ENCODE results near the gene IL9R.
"Not testable (repeated sequence)": the region's sequence is repeated elsewhere in the genome, so short reads cannot be mapped to it uniquely, and the experiment has no call there.

The IL9R gene

DNA sequence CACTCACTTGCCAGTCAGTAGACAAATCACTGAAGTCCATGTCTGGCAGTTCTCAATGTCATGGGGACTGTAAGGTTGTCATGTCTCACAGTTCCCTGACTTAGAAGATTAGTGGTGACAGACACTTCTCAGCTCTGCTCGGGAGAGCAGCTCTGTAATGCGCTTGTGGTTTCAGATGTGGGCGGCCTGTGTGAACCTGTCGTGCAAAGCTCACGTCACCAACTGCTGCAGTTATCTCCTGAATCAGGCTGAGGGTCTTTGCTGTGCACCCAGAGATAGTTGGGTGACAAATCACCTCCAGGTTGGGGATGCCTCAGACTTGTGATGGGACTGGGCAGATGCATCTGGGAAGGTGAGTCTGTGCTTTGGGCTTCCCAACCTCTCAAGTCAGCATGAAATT is at the start of gene IL9R:
IL9R (plus strand) TSS at position 261 of the 400 bp plus-strand sequence; CDS start at position 325, 64 bp downstream.
- DNase-seq = no peak

DNA sequence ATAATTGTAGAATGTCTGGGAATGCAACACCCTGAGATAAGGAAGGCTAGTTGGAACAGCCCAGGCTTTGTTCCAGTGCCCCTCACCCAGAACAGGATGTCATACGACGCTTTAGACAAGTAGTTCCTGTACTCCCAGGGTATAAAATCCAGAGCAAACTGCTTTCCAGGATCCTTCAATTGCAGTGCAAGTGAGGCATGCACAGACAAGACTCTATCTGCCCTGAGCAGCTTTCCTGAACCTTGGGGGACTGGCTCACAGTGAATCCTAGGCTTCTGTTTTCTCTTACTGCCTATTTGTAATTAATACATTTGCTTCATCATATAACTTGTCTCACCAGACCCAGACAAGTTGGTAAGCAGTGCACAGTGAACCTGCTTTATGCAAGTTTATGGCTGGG is 48.4 kb upstream of the IL9R start:
- no peak for DNase-seq

GRCh38 chrX:155951237-155951789 is 46.2 kb upstream of the IL9R start:
- DNase-seq = no peak

GRCh38 chrX:155953055-155953454 is 44.4 kb upstream of the IL9R start:
- DNase-seq = no peak

DNA sequence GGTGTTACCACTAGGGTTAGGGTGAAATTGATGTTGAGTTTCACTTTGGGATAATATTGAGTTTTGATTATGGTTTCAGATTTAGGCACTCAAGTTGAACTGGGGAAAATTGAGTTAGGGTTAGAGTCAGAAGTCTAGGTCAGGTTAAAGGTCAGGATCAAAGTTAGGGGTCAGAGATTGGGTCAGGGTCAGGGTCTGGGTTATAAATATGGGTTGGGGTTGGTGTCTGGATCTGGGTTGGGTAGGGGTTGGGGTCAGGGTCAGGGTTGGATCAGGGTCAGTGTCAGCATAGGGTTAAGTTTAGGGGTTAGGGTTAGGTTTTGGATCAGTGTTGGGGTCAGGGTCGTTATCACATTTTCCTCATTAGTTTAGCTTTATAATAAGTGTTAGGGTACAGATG is 42.7 kb upstream of the IL9R start:
- no peak for DNase-seq

DNA sequence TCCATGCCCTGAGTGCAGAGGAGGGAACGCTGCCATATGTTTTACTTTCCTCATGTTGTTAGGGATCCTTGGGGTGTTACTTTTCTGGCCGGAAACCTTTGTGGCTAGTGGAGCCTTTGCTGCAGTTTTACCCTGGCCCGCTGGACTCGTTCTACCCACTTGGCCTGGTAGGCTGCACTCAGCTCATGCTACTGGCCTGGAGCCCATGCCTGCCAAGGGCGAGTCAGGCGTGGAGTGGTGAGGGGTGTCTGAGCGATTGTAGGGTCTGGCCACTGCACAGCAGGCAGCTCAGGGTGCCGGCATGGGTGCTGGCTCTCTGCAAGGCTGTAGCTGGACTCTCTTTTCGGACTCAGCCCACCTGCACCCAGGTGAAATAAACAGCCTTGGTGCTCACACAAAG is 41.4 kb upstream of the IL9R start:
- DNase-seq = no peak

DNA sequence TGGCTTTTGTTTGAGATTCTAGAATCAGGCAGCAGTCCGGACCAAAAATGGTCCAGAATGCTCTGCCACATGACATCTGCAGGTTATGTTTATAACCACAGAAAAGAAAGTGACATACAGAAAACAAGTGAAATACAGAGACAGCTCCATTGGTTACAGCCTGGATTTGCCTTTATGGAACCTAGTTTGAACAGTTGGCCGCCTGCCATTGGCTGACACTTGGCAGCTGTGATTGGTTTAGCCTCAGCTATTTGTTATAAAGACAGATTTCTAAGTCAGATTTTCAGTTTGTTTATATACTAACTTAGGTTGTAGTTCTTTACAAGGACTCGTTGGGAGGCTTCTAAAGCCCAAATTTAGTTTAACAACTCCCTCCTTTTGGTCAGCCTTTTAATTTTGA is 40.8 kb upstream of the IL9R start:
- DNase-seq = no peak

GRCh38 chrX:155957843-155958242 is 39.7 kb upstream of the IL9R start:
- no peak for DNase-seq

GRCh38 chrX:155959018-155959587 is 38.4 kb upstream of the IL9R start:
- no peak for DNase-seq

- no peak for DNase-seq
Observed at GRCh38 chrX:155962906-155963305, 34.6 kb upstream of the IL9R start.

DNA sequence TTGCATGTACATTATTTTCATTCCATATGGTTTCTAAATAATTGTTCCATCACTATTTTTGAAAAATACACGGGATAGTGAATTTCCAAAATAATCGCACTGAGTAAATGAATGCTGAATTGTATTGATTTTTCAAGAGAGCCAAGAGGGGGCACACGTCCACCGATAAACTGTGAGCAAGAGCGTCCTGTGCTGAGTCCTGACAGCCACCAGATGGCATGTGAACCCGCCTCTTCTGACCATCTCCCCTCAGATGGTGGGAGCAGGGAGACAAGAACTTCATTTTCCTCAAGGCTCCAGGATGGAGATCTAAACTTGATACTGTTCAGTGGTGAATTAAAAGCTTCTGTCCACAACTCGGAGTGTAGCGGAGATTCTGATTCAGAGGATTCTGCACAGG is 30.6 kb upstream of the IL9R start:
- no peak for DNase-seq

- no peak for DNase-seq
Observed at GRCh38 chrX:155967653-155968325, 29.7 kb upstream of the IL9R start.

- no peak for DNase-seq
Observed at GRCh38 chrX:155968326-155968661, 29.2 kb upstream of the IL9R start.

GRCh38 chrX:155968791-155969190 is 28.7 kb upstream of the IL9R start:
- DNase-seq = no peak

DNA sequence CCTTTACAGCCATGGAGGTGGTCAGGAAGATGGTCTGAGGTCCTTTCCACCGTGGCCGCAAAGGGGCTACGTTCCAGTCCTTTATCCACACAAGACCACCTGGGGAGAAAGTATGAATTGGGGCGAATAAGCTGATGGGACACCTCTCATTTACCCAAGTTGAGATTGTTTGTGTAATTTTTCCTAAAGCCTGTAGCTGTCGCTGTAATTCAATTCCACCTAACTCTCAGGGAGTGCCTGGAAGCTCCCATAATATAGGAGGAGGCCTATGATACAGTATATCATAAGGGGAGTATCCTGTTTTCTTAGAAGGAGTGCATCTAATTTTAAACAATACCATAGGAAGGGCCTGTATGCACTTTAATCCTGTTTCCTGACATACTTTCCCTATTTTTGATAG is 25.8 kb upstream of the IL9R start:
- not testable (repeated sequence) for DNase-seq

GRCh38 chrX:155972241-155972640 is 25.3 kb upstream of the IL9R start:
- not testable (repeated sequence) for DNase-seq

DNA sequence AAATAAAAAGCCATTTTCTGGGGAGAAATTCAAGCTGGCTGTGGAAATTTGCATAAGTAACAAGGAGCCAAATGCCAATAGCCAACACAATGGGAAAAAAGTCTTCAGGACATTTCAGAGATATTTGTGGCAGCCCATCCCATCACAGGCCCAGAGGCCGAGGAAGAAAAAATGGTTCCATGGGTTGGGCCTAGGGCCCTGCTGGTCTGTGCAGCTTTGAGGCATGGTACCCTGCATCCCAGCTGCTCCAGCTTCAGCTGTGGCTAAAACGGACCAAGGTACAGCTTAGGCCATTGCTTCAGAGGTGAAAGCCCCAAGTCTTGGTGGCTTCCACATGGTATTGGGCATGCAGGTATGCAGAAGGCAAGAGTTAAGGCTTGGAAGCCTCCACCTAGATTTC is 14.2 kb upstream of the IL9R start:
- no peak for DNase-seq

DNA sequence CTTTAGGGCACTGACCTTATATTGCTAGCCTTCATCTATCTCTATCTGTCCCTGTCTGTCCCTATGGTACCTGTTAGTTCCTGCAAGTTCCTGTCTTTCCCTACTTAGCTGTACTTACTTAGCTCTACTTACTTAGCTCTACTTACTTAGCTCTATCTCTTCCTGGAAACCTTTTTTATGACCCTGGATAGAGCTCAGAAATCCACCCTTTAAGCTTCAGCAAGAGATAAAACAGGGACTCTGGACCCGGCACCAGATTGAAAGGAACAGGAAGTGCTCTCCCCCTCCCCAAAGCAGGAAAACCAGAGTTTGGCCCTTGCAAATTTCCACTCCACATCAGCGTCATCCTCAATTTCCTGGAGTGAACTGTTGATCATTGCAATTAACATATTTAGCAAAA is 12.3 kb upstream of the IL9R start:
- no peak for DNase-seq

- DNase-seq = not testable (repeated sequence)
Observed at GRCh38 chrX:155986995-155987394, 10.5 kb upstream of the IL9R start.

GRCh38 chrX:155988859-155989258 is 8.6 kb upstream of the IL9R start:
- DNase-seq = no peak

DNA sequence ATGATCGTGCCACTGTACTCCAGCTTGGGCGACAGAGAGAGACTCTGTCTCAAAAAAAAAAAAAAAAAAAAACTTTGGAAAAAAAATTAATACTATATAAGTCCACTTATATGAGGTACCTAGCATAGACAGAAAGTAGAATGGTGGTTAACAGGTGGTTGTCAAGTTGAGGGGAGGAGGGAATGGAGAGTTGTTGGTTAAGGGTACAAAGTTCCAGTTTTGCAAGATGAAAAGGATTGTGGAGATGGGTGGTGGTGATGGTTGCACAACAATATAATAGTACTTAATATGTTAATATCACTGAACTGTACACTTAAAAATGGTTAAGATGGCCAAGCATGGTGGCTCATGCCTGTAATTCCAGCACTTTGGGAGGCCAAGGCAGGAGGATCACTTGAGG is 4.1 kb upstream of the IL9R start:
- DNase-seq = no peak

- DNase-seq = no peak
Observed at GRCh38 chrX:155995321-155995875, 2.1 kb upstream of the IL9R start.

- no peak for DNase-seq
Observed at GRCh38 chrX:155998116-155998515, 620 bp downstream of the IL9R start.

DNA sequence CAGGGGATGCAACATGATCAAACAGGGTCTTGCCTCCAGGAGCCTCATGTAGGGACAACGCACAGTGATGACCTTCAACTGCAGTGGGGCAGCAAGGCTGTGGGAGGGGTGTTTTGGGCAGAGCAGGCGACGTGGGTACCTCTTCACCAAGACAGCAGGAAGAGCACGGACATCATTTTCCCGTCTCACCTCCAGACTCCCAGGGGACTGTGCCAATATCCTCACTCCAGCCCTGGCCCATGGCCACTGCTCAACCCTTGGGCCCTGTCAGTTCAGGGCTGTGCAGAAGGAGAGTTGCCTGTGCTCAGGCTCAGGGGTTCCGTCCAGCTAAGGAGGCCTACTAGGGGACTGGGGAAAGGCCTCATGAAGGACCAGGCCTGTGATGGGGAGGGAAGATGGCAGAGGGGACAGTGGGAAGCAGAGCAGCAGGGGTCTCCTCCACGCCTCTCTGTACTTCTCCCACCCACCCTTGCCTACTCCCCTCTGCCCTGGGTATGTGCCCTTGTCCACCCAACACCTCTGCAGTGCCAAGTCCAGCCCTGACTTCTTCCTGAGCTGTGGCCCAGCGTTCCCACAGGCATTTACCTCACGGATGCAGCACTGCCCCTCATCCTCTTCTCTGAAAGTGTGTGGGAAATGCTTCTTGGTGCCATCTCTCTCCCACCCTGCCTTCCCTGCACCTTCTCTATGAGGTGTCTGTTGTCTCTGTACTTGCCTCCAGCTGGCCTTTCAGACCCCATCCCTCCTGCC is 1.4 kb downstream of the IL9R start:
- DNase-seq = no peak

Measured in hippocampal formation (tissue), 2 donors.